ENCODE data around the gene TAF4. TPM values are rescaled to one million over a fixed set of nuclear protein-coding genes. Genes with fewer than 3 reads are reported as not detected.

The TAF4 gene
- total RNA-seq, 4 donors from 2014 or later, result 6.2 to 37.6 (median 10.7) TPM

GRCh38 chr20:62039738-62040137 lies 25.9 kb downstream of the TAF4 start:
- TF ChIP-seq CTCF (IDR thresholded peaks at IDR 0.05) (no peak), POLR2A (IDR thresholded peaks at IDR 0.05) (no peak)
- intact Hi-C loops (cut with DNase I; ENCODE audit: low total_unique reads), result no loop called here
- no peak for DNase-seq
- Histone ChIP-seq H3K4me3 (no peak overlapping the region), H3K4me1 (no peaks in the 10 kb centered on the region), H3K27me3 (no peaks in the 10 kb centered on the region), H3K27ac (no peak overlapping the region), H3K36me3 (no peaks in the 10 kb centered on the region), H3K9me3 (no peaks in the 10 kb centered on the region)

DNA sequence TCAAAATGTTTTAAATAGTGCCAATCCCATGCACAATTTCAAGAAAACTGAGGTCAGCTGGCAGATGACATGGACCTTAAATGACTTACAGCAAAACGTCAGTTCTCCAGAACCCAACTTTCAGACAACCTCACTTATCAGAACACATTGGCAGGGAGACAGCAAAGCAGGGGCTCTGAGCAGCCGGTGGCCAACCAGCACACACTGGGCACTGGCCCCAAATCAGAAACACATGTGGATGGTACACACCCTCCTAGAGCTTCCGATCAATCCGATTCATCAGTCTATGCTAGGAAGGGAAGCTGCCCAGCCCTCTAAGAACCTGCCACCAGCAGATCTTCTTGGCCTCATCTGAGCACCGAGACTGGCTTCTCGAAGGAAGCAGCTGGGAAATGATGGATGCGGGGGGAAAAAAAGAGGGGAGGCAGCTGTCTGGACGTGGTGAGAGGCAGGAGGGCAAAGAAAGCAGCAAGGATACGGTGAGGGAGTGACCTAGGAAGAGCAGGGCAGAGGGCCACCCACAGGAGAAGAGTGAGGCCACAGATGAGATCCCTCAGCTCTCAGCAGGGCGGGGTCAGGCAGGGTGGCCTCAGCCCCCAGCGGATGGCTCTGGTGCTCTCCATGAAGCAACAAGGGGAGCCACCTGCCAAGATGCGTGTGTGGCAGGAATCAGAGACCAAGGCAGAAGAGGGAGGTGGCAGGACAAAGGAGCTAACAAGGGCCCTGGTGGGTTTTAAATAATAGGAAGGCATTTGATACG lies 32.9 kb downstream of the TAF4 start:
- H3K9me3 ChIP-seq, result no peaks in the 10 kb centered on the region
- H3K4me1 ChIP-seq, result no peaks in the 10 kb centered on the region
- intact Hi-C loops (cut with DNase I; ENCODE audit: low total_unique reads), result no loop called here
- no peak overlapping the region for H3K27ac ChIP-seq
- TF ChIP-seq CTCF (IDR thresholded peaks at IDR 0.05) (no peak), POLR2A (IDR thresholded peaks at IDR 0.05) (no peak)
- H3K4me3 ChIP-seq, result no peak overlapping the region
- H3K36me3 ChIP-seq, result no peaks in the 10 kb centered on the region
- no peak for DNase-seq
- H3K27me3 ChIP-seq, result no peaks in the 10 kb centered on the region

GRCh38 chr20:62031462-62032092 lies 34.1 kb downstream of the TAF4 start:
- Histone ChIP-seq H3K4me1 (peaks cover 0 to 2% of the 10 kb centered on the region in 2 donors), H3K36me3 (no peaks in the 10 kb centered on the region), H3K27me3 (no peaks in the 10 kb centered on the region), H3K9me3 (no peaks in the 10 kb centered on the region), H3K27ac (no peak overlapping the region), H3K4me3 (no peak overlapping the region)
- intact Hi-C loops (cut with DNase I; ENCODE audit: low total_unique reads), result no loop called here
- TF ChIP-seq CTCF (IDR thresholded peaks at IDR 0.05) (no peak), POLR2A (IDR thresholded peaks at IDR 0.05) (no peak)
- no peak for DNase-seq

DNA sequence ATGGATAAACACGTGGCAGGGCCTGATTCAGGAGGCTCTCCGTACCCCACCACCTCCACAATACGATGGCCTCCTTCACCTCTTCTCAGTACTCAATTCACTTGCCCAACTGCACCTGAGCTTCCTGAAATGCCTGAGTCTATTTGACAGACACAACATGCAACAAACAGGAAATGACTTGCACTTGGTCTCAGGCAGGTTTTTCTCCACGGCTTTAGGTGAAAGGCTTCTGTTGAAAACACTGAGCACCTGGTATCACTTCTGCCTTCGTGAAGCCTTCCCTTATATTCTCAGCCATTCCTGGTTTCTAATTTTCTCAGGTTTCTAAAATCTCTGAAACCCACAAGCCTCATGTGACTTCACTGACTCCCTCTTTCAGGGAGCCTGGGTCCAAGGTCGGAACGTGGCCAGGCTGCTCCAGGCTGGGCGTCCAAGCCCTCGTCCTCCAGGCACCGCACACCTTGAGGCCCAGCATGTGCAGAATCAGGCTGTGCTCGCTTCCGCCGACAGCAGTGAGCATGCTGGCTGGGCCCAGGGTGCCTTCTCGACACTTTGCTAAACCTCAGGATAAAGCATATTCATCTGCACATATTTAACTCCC lies 34.7 kb downstream of the TAF4 start:
- TF ChIP-seq POLR2A (IDR thresholded peaks at IDR 0.05), result no peak
- TF ChIP-seq CTCF (IDR thresholded peaks at IDR 0.05), result no peak
- intact Hi-C loops (cut with DNase I; ENCODE audit: low total_unique reads), result no loop called here
- peaks cover 0 to 6% of the 10 kb centered on the region in 2 donors for H3K4me1 ChIP-seq
- H3K4me3 ChIP-seq, result no peak overlapping the region
- no peaks in the 10 kb centered on the region for H3K27me3 ChIP-seq
- DNase-seq, result no peak
- no peaks in the 10 kb centered on the region for H3K9me3 ChIP-seq
- H3K27ac ChIP-seq, result no peak overlapping the region
- H3K36me3 ChIP-seq, result no peaks in the 10 kb centered on the region

- Histone ChIP-seq H3K9me3 (no peaks in the 10 kb centered on the region), H3K36me3 (no peaks in the 10 kb centered on the region), H3K4me3 (no peak overlapping the region), H3K27me3 (no peaks in the 10 kb centered on the region), H3K4me1 (peaks cover 0 to 6% of the 10 kb centered on the region in 2 donors), H3K27ac (no peak overlapping the region)
- DNase-seq, result no peak
- intact Hi-C loops (cut with DNase I; ENCODE audit: low total_unique reads), result no loop called here
- TF ChIP-seq CTCF (IDR thresholded peaks at IDR 0.05), result no peak
- TF ChIP-seq POLR2A (IDR thresholded peaks at IDR 0.05), result no peak
Observed at GRCh38 chr20:62030357-62030756, 35.3 kb downstream of the TAF4 start.
